Lower lobe of right lung (tissue), 2 donors: Measurements from ENCODE around the gene CFAP70. TPM values are rescaled to one million over a fixed set of nuclear protein-coding genes. Genes with fewer than 3 reads are reported as not detected.
A peak's percentile ranks its signal among the peaks of the same experiment; 100 is the strongest.
"Not testable (repeated sequence)": the region's sequence is repeated elsewhere in the genome, so short reads cannot be mapped to it uniquely, and the experiment has no call there.

ENCODE experiments used
- ATAC-seq, 2 donors: fragments of 200-7000 bp; cut with Tn5 transposase; one replicate each; pipeline ENCODE4 v1.9.1; 2020 to 2022; ENCODE audit warnings: mild to moderate bottlenecking in 2 of 2, moderate library complexity in 2 of 2
- DNase-seq: peaks from one replicate; pipeline ENCODE4 v3.0.0-alpha.2; 2020
- H3K27ac ChIP-seq: fragments of 200-600 bp; one replicate; pipeline ENCODE4 v1.8.0; 2022
- H3K27me3 ChIP-seq: fragments of 200-600 bp; one replicate; pipeline ENCODE4 v1.8.0; 2022; ENCODE audit warnings: low read depth
- H3K36me3 ChIP-seq: fragments of 200-600 bp; one replicate; pipeline ENCODE4 v1.8.0; 2022; ENCODE audit warnings: mild to moderate bottlenecking
- H3K4me1 ChIP-seq: fragments of 200-600 bp; one replicate; pipeline ENCODE4 v1.8.0; 2022
- H3K4me3 ChIP-seq: fragments of 200-600 bp; one replicate; pipeline ENCODE4 v1.8.0; 2022; ENCODE audit warnings: mild to moderate bottlenecking
- H3K9me3 ChIP-seq: fragments of 200-600 bp; one replicate; pipeline ENCODE4 v1.8.0; 2022
- intact Hi-C: fragments of 100-400 bp; cut with DNase I; formaldehyde crosslinking; loops from one replicate; pipeline ENCODE4 v1.11.0; 2022
- total RNA-seq: library from RNA; stranded (reverse); fragmentation: NEBNext Ultra II Directional; extraction: Animal tissue kit (Norgen Biotek cat#: 25700); gene quantifications from one replicate; pipeline ENCODE4 v1.2.1, GENCODE V29; 2021
- TF ChIP-seq, protein P1 (sequence below): fragments of 200-600 bp; IDR thresholded peaks from one replicate; pipeline ENCODE4 v1.8.0; 2022; ENCODE audit warnings: antibody characterized with exemption, mild to moderate bottlenecking
- donor health status: DM: no; HTN: yes; CAD: no; lungs with severe emphysema.

CFAP70 gene
- total RNA-seq, 1 donor from 2014 or later = 11.3 TPM

- intact Hi-C loops = no loop called here
- no peaks in the 10 kb centered on the region for H3K9me3 ChIP-seq
Observed at GRCh38 chr10:73404690-73405089, 46.0 kb upstream of the CFAP70 start.

GRCh38 chr10:73401636-73402035, 43.0 kb upstream of the CFAP70 start:
- peaks cover under 1% of the 10 kb centered on the region for H3K4me1 ChIP-seq
- intact Hi-C loops = no loop called here
- ATAC-seq = no peak
- no peak overlapping the region for H3K4me3 ChIP-seq
- no peak for DNase-seq
- H3K9me3 ChIP-seq = no peaks in the 10 kb centered on the region
- H3K36me3 ChIP-seq = peaks cover 44% of the 10 kb centered on the region
- no peak overlapping the region for H3K27ac ChIP-seq
- TF ChIP-seq, protein P1, sequence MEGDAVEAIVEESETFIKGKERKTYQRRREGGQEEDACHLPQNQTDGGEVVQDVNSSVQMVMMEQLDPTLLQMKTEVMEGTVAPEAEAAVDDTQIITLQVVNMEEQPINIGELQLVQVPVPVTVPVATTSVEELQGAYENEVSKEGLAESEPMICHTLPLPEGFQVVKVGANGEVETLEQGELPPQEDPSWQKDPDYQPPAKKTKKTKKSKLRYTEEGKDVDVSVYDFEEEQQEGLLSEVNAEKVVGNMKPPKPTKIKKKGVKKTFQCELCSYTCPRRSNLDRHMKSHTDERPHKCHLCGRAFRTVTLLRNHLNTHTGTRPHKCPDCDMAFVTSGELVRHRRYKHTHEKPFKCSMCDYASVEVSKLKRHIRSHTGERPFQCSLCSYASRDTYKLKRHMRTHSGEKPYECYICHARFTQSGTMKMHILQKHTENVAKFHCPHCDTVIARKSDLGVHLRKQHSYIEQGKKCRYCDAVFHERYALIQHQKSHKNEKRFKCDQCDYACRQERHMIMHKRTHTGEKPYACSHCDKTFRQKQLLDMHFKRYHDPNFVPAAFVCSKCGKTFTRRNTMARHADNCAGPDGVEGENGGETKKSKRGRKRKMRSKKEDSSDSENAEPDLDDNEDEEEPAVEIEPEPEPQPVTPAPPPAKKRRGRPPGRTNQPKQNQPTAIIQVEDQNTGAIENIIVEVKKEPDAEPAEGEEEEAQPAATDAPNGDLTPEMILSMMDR = no peak
- no peaks in the 10 kb centered on the region for H3K27me3 ChIP-seq

More at GRCh38 chr10:73404690-73405089, 46.0 kb upstream of the CFAP70 start:
- no peak for ATAC-seq
- DNase-seq = no peak
- TF ChIP-seq, protein P1 = no peak
- peaks cover 18% of the 10 kb centered on the region for H3K36me3 ChIP-seq
- no peak overlapping the region for H3K27ac ChIP-seq
- no peak overlapping the region for H3K4me3 ChIP-seq
- no peaks in the 10 kb centered on the region for H3K27me3 ChIP-seq
- peaks cover 7% of the 10 kb centered on the region for H3K4me1 ChIP-seq

- no peak overlapping the region for H3K4me3 ChIP-seq
- H3K27me3 ChIP-seq = no peaks in the 10 kb centered on the region
- ATAC-seq = no peak
- no peaks in the 10 kb centered on the region for H3K4me1 ChIP-seq
- intact Hi-C loops = no loop called here
- H3K9me3 ChIP-seq = no peaks in the 10 kb centered on the region
- TF ChIP-seq, protein P1 = no peak
- DNase-seq = no peak
- peaks cover 66% of the 10 kb centered on the region for H3K36me3 ChIP-seq
- no peak overlapping the region for H3K27ac ChIP-seq
Observed at GRCh38 chr10:73399063-73399462, 40.4 kb upstream of the CFAP70 start.

GRCh38 chr10:73398024-73398423, 39.4 kb upstream of the CFAP70 start:
- Histone ChIP-seq H3K27me3 (no peaks in the 10 kb centered on the region), H3K4me1 (no peaks in the 10 kb centered on the region), H3K36me3 (peaks cover 66% of the 10 kb centered on the region), H3K4me3 (no peak overlapping the region), H3K27ac (no peak overlapping the region), H3K9me3 (no peaks in the 10 kb centered on the region)
- peak in 1 of 2 donors; percentile 18 for ATAC-seq
- no peak for DNase-seq
- intact Hi-C loops = no loop called here
- TF ChIP-seq, protein P1 = no peak

DNA sequence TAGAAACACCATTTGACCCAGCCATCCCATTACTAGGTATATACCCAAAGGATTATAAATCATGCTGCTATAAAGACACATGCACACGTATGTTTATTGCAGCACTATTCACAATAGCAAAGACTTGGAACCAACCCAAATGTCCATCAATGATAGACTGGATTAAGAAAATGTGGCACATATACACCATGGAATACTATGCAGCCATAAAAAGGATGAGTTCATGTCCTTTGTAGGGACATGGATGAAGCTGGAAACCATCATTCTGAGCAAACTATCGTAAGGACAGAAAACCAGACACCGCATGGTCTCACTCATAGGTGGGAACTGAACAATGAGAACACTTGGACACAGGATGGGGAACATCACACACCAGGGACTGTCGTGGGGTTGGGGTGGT, 35.7 kb upstream of the CFAP70 start:
- not testable (repeated sequence) for H3K4me3 ChIP-seq, ATAC-seq

DNA sequence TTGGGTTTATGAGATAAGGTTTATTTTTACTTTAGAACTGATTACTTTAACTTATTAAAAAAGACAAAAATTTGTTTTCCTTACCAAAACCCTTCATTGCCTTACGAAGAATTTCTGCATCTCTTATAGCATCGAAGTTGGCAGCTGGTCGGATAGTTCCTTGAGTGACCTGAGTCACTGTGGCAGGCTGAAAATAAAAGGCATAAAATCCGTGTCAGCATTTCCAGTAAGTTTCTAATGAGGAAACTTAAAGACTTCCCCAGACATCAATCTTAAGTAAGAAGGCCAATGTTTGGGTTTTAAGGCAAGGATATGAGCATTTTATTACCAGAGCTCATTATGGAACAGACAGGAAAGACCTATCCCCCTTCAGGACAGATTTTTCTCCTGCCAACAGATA, 29.6 kb upstream of the CFAP70 start:
- intact Hi-C loops = no loop called here
- ATAC-seq (no peak), DNase-seq (no peak)
- no peaks in the 10 kb centered on the region for H3K27me3 ChIP-seq
- TF ChIP-seq, protein P1 = no peak
- H3K4me1 ChIP-seq = no peaks in the 10 kb centered on the region
- no peak overlapping the region for H3K27ac ChIP-seq
- no peak overlapping the region for H3K4me3 ChIP-seq
- peaks cover 88% of the 10 kb centered on the region for H3K36me3 ChIP-seq
- no peaks in the 10 kb centered on the region for H3K9me3 ChIP-seq

More for the DNA sequence above, 35.7 kb upstream of the CFAP70 start:
- intact Hi-C loops, H3K9me3 ChIP-seq, H3K27me3 ChIP-seq, H3K4me1 ChIP-seq, DNase-seq, H3K27ac ChIP-seq: not testable (repeated sequence)
- peaks cover 78% of the 10 kb centered on the region for H3K36me3 ChIP-seq
